GM21717 (cell line): ENCODE results near the gene GPR146.

Experiments
- ATAC-seq: cut with Tn5 transposase; IDR thresholded peaks from one replicate; pipeline ENCODE4 v1.9.1; 2021; ENCODE audit warnings: mild to moderate bottlenecking, moderate library complexity; ENCODE audit not compliant: unreplicated experiment

Gene GPR146

DNA sequence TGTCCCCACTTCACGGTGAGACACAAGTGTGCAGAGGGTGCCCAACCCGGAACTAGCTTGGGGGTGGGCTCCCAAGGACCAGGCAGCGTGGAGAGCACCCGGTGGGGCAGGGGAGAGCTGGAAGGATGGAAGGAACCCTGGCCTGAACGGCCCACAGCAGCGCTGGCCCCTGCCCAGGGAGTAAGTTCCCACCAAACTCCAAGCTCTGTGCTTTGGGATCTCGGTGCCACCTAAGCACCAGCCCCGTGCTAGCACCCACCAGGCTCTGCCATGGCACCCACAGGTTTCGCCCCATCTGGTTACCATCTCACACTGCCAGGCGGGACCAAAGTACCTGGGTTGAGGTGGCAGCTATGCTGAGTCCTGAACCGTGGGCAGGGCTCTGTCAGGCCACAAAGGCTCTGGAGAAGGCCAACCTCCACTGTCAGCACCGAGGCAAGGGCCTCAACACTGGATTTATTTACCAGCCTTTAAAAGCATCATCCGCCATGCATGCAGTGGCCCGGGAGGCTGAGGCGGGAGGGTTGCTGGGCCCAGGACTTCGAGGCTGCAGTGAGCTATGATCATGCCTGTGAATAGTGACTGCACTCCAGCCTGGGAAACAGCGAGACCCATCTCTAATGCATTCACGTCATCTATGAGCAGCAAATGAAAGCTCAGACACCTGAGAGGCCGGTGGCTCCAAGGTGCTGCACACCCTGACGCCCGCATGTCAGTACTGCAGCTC is 59.6 kb downstream of the GPR146 start:
- no peak for ATAC-seq

DNA sequence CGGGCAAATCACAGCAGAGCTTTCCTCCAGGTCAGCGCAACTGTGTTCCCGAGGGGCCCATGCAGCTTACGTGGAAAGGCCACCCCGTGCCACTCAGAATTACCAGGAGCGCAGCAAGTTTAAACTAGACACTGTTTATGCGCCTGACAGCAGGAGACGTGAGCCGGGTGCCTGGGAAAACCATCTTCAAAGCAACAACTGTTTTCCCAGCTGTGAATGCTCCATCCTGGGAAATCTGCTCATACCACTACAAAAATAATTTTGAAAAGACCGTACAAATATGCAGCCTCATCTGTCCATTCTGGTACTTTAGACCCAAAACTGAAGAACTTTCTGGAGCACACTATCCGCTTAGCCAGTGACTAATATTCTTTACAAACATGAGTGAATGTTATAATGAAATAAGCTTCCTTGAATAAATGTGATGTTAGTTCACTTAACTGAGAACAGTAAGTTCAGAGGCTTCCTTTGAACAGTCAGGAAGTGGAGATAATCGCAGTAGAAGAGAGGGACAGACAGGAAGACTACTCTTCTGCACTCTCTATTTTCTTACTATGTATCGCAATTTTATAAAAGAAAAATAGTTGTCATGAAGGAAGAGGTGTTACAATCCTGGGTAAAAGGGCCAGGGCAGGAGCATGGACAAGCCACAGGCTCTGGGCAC is 60.3 kb downstream of the GPR146 start:
- no peak for ATAC-seq

DNA sequence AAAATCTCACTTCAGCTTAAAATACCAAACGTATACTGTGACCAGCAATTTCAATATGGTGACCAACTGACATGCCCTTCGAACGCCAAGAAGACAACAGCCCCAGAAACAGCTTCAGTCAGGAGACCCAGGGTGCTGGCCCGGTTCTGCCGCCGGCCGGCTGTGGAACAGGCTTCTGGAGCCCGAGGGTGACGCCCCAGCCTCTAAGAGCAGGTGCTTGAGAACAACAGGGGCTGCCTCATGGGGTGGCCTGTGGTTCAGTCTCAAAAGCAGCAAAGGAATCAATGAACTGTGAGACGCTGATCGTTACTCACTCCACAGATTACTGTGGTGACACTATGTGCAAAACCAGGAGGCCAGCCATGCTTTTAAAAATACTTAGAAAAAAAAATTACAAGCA is 60.8 kb downstream of the GPR146 start:
- ATAC-seq, result no peak

DNA sequence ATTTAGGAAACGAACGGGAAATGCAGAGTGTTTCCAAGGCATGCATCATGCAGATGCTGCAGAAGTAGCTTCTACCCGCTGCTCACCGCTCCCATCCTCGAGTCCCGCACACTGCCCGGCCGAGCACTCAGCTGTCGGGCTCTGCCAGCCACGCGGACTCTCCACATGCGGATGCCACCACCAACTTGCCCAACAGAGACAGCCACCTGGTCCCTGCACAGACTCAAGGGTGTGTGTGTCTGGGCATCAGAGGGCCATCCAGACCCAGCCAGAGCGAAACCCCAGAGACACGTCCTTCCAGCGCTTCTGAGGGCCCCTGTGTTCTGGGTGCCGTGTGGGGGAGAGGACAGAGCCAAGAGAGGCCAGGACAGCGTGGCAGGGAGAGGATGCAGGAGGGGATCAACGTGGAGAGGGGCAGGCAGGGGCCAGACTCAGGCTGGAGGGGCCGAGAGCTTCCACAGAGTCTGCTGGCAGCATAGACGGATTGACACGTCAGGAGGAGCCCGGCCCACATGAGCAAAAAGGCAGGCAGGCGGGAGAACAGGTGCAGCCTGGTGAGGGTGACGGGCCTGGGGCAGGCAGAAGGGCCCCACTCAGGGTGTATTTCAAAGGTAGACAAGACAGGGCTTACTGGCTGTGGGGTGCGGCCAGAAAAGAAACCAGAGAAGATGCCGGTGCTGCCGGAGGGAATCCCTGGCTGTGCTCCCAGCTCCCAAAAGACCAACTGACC is 61.9 kb downstream of the GPR146 start:
- ATAC-seq, result no peak

DNA sequence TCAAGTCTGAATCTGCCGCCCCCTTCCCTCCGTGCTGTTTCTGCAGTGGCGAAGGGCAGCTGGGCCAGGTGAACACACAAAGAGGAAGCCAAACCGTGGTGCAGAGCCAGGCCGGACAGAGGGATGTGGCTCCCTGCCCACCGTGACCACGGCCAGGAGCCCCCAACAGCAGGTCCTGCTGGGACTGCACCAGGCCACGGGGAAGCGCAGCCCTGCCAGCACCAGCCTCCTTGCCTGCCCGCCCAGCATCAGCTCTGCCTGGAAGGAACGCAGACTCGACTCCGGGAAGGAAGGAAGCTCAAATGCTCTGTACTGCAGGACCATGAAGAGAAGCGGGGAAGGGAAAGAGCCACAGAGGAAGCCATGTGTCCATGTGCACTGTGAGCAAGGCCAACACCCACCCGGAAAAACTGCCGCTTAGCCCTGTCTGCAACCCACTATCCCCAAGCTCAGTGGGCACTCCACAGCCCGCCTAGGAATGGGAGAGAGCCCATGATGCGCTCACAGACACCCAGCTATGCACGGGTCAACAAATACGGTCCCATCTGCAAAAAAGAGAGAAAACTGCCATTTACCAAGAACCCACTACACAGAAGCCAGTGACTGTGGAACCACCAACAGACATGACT is 62.6 kb downstream of the GPR146 start:
- no peak for ATAC-seq

DNA sequence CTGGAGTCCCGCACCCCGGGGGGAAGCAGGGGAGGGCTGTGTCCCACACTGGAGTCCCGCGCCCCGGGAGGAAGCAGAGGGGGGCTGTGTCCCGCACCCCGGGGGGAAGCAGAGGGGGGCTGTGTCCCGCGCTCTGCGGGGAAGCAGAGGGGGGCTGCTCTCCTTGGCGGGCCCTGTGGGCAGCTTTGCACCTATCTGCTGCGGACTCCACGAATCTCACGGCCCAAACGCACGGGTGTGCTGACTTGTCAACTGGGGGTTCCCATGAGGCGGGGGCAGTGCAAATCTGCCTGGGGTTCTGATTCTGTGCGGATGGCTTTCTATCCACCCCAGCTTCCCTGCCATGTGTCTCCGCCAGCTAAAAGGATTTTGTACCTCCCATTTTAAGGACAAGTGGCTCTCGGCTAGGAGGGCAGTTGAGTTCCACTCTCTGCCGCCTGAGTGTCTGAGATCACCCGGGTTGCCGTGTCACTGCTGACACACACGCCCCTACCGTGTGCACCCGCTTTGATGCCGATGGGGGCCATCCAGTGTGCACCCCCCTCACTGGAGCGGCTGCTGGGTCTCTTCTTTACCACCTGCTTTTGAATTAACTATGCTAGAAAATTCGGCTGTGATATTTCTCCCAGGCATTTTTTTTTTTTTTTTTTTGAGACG is 64.0 kb downstream of the GPR146 start:
- ATAC-seq, result no peak
